Hepatocyte (in vitro differentiated cells): ENCODE measurements around the gene SPHK2. TPM values are rescaled to one million over a fixed set of nuclear protein-coding genes. Genes with fewer than 3 reads are reported as not detected.

ENCODE experiments used
- DNase-seq: peaks from one replicate; pipeline ENCODE4 v3.0.0-alpha.2; 2016; ENCODE audit warnings: low spot score
- H2AFZ ChIP-seq: fragments of 200-600 bp; sonication (generic); 2 replicates; pipeline ENCODE4 v1.6.0; 2016; ENCODE audit warnings: antibody characterized with exemption, mild to moderate bottlenecking
- H3K27ac ChIP-seq: fragments of 200-600 bp; sonication (generic); 2 replicates; pipeline ENCODE4 v1.5.1; 2016; ENCODE audit warnings: mild to moderate bottlenecking
- H3K27me3 ChIP-seq: fragments of 200-600 bp; sonication (generic); 2 replicates; pipeline ENCODE4 v1.6.1; 2016
- H3K36me3 ChIP-seq: fragments of 200-600 bp; sonication (generic); replicated peaks from 2 replicates; pipeline ENCODE4 v1.5.1; 2016; ENCODE audit warnings: low read depth; ENCODE audit not compliant: insufficient read depth
- H3K4me1 ChIP-seq: fragments of 200-600 bp; sonication (generic); 2 replicates; pipeline ENCODE4 v1.5.1; 2016; ENCODE audit warnings: mild to moderate bottlenecking, moderate library complexity; ENCODE audit not compliant: insufficient read depth
- H3K4me2 ChIP-seq: fragments of 200-600 bp; sonication (generic); 2 replicates; pipeline ENCODE4 v1.6.0; 2016
- H3K4me3 ChIP-seq: fragments of 200-600 bp; sonication (generic); 2 replicates; pipeline ENCODE4 v1.5.1; 2016; ENCODE audit warnings: mild to moderate bottlenecking
- H3K79me2 ChIP-seq: fragments of 200-600 bp; sonication (generic); 2 replicates; pipeline ENCODE4 v1.6.0; 2017; ENCODE audit warnings: mild to moderate bottlenecking
- H3K9me2 ChIP-seq: fragments of 200-600 bp; sonication (generic); replicated peaks from 2 replicates; pipeline ENCODE4 v1.6.0; 2017; ENCODE audit warnings: mild to moderate bottlenecking; ENCODE audit not compliant: insufficient read depth
- H3K9me3 ChIP-seq: fragments of 200-600 bp; sonication (generic); 2 replicates; pipeline ENCODE4 v1.5.1; 2016; ENCODE audit warnings: low read depth, mild to moderate bottlenecking
- H4K20me1 ChIP-seq: fragments of 200-600 bp; sonication (generic); 2 replicates; pipeline ENCODE4 v1.6.0; 2016; ENCODE audit warnings: mild to moderate bottlenecking; ENCODE audit not compliant: insufficient read depth, poor library complexity, severe bottlenecking
- CTCF ChIP-seq: fragments of 200-600 bp; sonication (generic); IDR thresholded peaks from 2 replicates; pipeline ENCODE4 v1.5.1; 2016; ENCODE audit warnings: antibody characterized with exemption, mild to moderate bottlenecking; ENCODE audit not compliant: poor library complexity
- EZH2 ChIP-seq: fragments of 200-600 bp; sonication (generic); IDR thresholded peaks from 2 replicates; pipeline ENCODE4 v1.6.1; 2016; ENCODE audit warnings: antibody characterized with exemption, mild to moderate bottlenecking, borderline replicate concordance
- EZH2phosphoT487 ChIP-seq: fragments of 200-600 bp; sonication (generic); IDR thresholded peaks from one replicate; pipeline ENCODE4 v1.6.1; 2018; ENCODE audit warnings: antibody characterized with exemption, mild to moderate bottlenecking, low read depth, moderate library complexity; ENCODE audit not compliant: unreplicated experiment, severe bottlenecking
- WGBS: methylation state at CpG from one replicate; pipeline ENCODE4 v1.1.6; 2016; ENCODE audit warnings: low lambda C conversion rate; ENCODE audit errors: missing lambda C conversion rate; 5-methylcytosine and 5-hydroxymethylcytosine counted together
- polyA plus RNA-seq: library from polyadenylated mRNA; unstranded; fragments of >200 nt; fragmentation: Nextera tagmentation; extraction: Ambion mirVana; gene quantifications from 2 replicates; pipeline ENCODE4 v1.2.1, GENCODE V29; 2016
- total RNA-seq: library from RNA; depleted of rRNA; stranded (reverse); fragments of >200 nt; gene quantifications from 2 replicates; pipeline ENCODE4 v1.2.3, GENCODE V29; 2014

SPHK2 gene
- total and polyA plus RNA-seq, 2 experiments from 2014 or later = 39.4 to 56.7 TPM

- Histone ChIP-seq H4K20me1 (no peaks in the 10 kb centered on the region), H3K27ac (no peak overlapping the region), H2AFZ (no peak overlapping the region), H3K4me1 (peaks cover 10% of the 10 kb centered on the region), H3K79me2 (no peaks in the 10 kb centered on the region), H3K36me3 (no peaks in the 10 kb centered on the region), H3K27me3 (no peaks in the 10 kb centered on the region), H3K4me2 (no peak overlapping the region), H3K9me3 (no peaks in the 10 kb centered on the region), H3K4me3 (no peak overlapping the region), H3K9me2 (no peaks in the 10 kb centered on the region)
- 67% methylated on average over 21 of the region's 21 CpGs for WGBS
- TF ChIP-seq EZH2 (no peak), EZH2phosphoT487 (no peak), CTCF (no peak)
- no peak for DNase-seq
Measured at GRCh38 chr19:48670699-48671445, 51.6 kb downstream of the SPHK2 start.

GRCh38 chr19:48671446-48671995 lies 52.2 kb downstream of the SPHK2 start:
- Histone ChIP-seq H3K79me2 (no peaks in the 10 kb centered on the region), H3K9me2 (no peaks in the 10 kb centered on the region), H3K9me3 (no peaks in the 10 kb centered on the region), H3K4me1 (peaks cover 12% of the 10 kb centered on the region), H4K20me1 (no peaks in the 10 kb centered on the region), H3K27me3 (no peaks in the 10 kb centered on the region), H3K4me3 (no peak overlapping the region), H3K36me3 (no peaks in the 10 kb centered on the region), H2AFZ (no peak overlapping the region), H3K27ac (no peak overlapping the region), H3K4me2 (no peak overlapping the region)
- WGBS = 88% methylated on average over 5 of the region's 10 CpGs
- no peak for DNase-seq
- TF ChIP-seq EZH2phosphoT487 (no peak), EZH2 (no peak), CTCF (no peak)

- DNase-seq = no peak
- Histone ChIP-seq H3K4me1 (peaks cover 15% of the 10 kb centered on the region), H3K27ac (no peak within 1 kb of the TSS), H3K9me2 (no peaks in the 10 kb centered on the region), H2AFZ (no peak within 1 kb of the TSS), H3K4me3 (no peak within 1 kb of the TSS), H3K36me3 (no peaks in the 10 kb centered on the region), H4K20me1 (no peaks in the 10 kb centered on the region), H3K9me3 (no peaks in the 10 kb centered on the region), H3K4me2 (no peak within 1 kb of the TSS), H3K79me2 (no peaks in the 10 kb centered on the region), H3K27me3 (no peaks in the 10 kb centered on the region)
- no peak for TF ChIP-seq EZH2
- TF ChIP-seq EZH2phosphoT487 = no peak
- TF ChIP-seq CTCF = no peak
- whole genome bisulfite sequencing = 76% methylated on average over 18 of the region's 25 CpGs
Measured at GRCh38 chr19:48672994-48673393, 53.7 kb downstream of the SPHK2 start, which contains the start of gene NTN5. NTN5 (minus strand) TSS chr19:48673017; CDS start chr19:48670986, 2,031 bp downstream.
